Mononuclear cell (primary cell): Measurements from ENCODE around the gene PTPN11. TPM values are rescaled to one million over a fixed set of nuclear protein-coding genes. Genes with fewer than 3 reads are reported as not detected.
"Not testable (repeated sequence)": the region's sequence is repeated elsewhere in the genome, so short reads cannot be mapped to it uniquely, and the experiment has no call there.

Source experiments
- H3K27me3 ChIP-seq: 2 replicates; pipeline ENCODE4 v1.6.0; 2011; ENCODE audit warnings: low read length, control low read depth; ENCODE audit not compliant: insufficient read depth
- H3K4me1 ChIP-seq: 2 replicates; pipeline ENCODE4 v1.5.1; 2011; ENCODE audit warnings: mild to moderate bottlenecking, low read length, control low read depth; ENCODE audit not compliant: insufficient read depth
- H3K4me3 ChIP-seq: 2 replicates; pipeline ENCODE4 v1.5.1; 2011; ENCODE audit warnings: mild to moderate bottlenecking, low read length, moderate library complexity
- H3K9me3 ChIP-seq: 2 replicates; pipeline ENCODE4 v1.5.1; 2011; ENCODE audit warnings: low read depth, mild to moderate bottlenecking, control low read depth, low read length
- total RNA-seq: library from RNA; depleted of rRNA; stranded (reverse); fragments of >200 nt; gene quantifications from one replicate; pipeline ENCODE4 v1.2.3, GENCODE V29; 2012

Gene PTPN11
- total RNA-seq: 49.2 TPM

- H3K4me3 ChIP-seq: peak within 1 kb of the TSS; percentile 97
- no peaks in the 10 kb centered on the region for H3K27me3 ChIP-seq
- H3K4me1 ChIP-seq: peaks cover 31% of the 10 kb centered on the region
- H3K9me3 ChIP-seq: no peaks in the 10 kb centered on the region
Measured at GRCh38 chr12:112418608-112419296, at the start of gene PTPN11. TSS of gene PTPN11 (plus strand) at chr12:112418947. CDS start at chr12:112419112, 165 bp downstream.

GRCh38 chr12:112370199-112370598, 48.5 kb upstream of the PTPN11 start:
- Histone ChIP-seq H3K4me1 (no peaks in the 10 kb centered on the region), H3K4me3 (no peak overlapping the region), H3K9me3 (no peaks in the 10 kb centered on the region), H3K27me3 (no peaks in the 10 kb centered on the region)

GRCh38 chr12:112370868-112371510, 47.8 kb upstream of the PTPN11 start:
- no peaks in the 10 kb centered on the region for H3K27me3 ChIP-seq
- H3K4me3 ChIP-seq: no peak overlapping the region
- no peaks in the 10 kb centered on the region for H3K4me1 ChIP-seq
- no peaks in the 10 kb centered on the region for H3K9me3 ChIP-seq

GRCh38 chr12:112374166-112374740, 44.5 kb upstream of the PTPN11 start:
- no peaks in the 10 kb centered on the region for H3K9me3 ChIP-seq
- no peak overlapping the region for H3K4me3 ChIP-seq
- no peaks in the 10 kb centered on the region for H3K27me3 ChIP-seq
- no peaks in the 10 kb centered on the region for H3K4me1 ChIP-seq

- Histone ChIP-seq H3K9me3 (no peaks in the 10 kb centered on the region), H3K4me1 (peaks cover 1% of the 10 kb centered on the region), H3K27me3 (no peaks in the 10 kb centered on the region), H3K4me3 (no peak overlapping the region)
Measured at GRCh38 chr12:112375105-112375504, 43.6 kb upstream of the PTPN11 start.

GRCh38 chr12:112380663-112381405, 37.9 kb upstream of the PTPN11 start:
- Histone ChIP-seq H3K9me3 (no peaks in the 10 kb centered on the region), H3K27me3 (no peaks in the 10 kb centered on the region), H3K4me1 (peaks cover 22% of the 10 kb centered on the region), H3K4me3 (peak overlapping the region; percentile 83)

- Histone ChIP-seq H3K4me1 (peaks cover 26% of the 10 kb centered on the region), H3K4me3 (peak overlapping the region; percentile 83), H3K27me3 (no peaks in the 10 kb centered on the region), H3K9me3 (no peaks in the 10 kb centered on the region)
Measured at GRCh38 chr12:112381406-112381882, 37.3 kb upstream of the PTPN11 start.

GRCh38 chr12:112381883-112382796, 36.6 kb upstream of the PTPN11 start, which contains the start of gene HECTD4:
TSS of gene HECTD4 (minus strand) at chr12:112382431. CDS start at chr12:112382128, 303 bp downstream.
- peak within 1 kb of the TSS; percentile 83 for H3K4me3 ChIP-seq
- peaks cover 32% of the 10 kb centered on the region for H3K4me1 ChIP-seq
- H3K27me3 ChIP-seq: no peaks in the 10 kb centered on the region
- H3K9me3 ChIP-seq: no peaks in the 10 kb centered on the region

- Histone ChIP-seq H3K27me3 (no peaks in the 10 kb centered on the region), H3K9me3 (no peaks in the 10 kb centered on the region), H3K4me3 (peak overlapping the region; percentile 83), H3K4me1 (peaks cover 37% of the 10 kb centered on the region)
Measured at GRCh38 chr12:112382866-112383265, 35.9 kb upstream of the PTPN11 start.

- Histone ChIP-seq H3K4me3 (no peak overlapping the region), H3K4me1 (peaks cover 21% of the 10 kb centered on the region), H3K9me3 (no peaks in the 10 kb centered on the region), H3K27me3 (peaks cover 4% of the 10 kb centered on the region)
Measured at GRCh38 chr12:112386726-112387125, 32.0 kb upstream of the PTPN11 start.

- no peaks in the 10 kb centered on the region for H3K9me3 ChIP-seq
- peaks cover 15% of the 10 kb centered on the region for H3K4me1 ChIP-seq
- H3K4me3 ChIP-seq: no peak overlapping the region
- peaks cover 4% of the 10 kb centered on the region for H3K27me3 ChIP-seq
Measured at GRCh38 chr12:112389228-112389627, 29.5 kb upstream of the PTPN11 start.

GRCh38 chr12:112389922-112390654, 28.7 kb upstream of the PTPN11 start:
- H3K27me3 ChIP-seq, H3K9me3 ChIP-seq, H3K4me3 ChIP-seq: not testable (repeated sequence)
- peaks cover 15% of the 10 kb centered on the region for H3K4me1 ChIP-seq

- Histone ChIP-seq H3K4me3 (no peak overlapping the region), H3K4me1 (no peaks in the 10 kb centered on the region), H3K27me3 (peaks cover 3% of the 10 kb centered on the region), H3K9me3 (no peaks in the 10 kb centered on the region)
Measured at GRCh38 chr12:112393328-112393727, 25.4 kb upstream of the PTPN11 start.
